Endothelial cell of umbilical vein (primary cell): ENCODE results near the gene WDR43. TPM values are rescaled to one million over a fixed set of nuclear protein-coding genes. Genes with fewer than 3 reads are reported as not detected.

Source experiments
- BruUV-seq: library from RNA; stranded (reverse); fragments of 400-500 nt; replicated peaks from 2 replicates; lab custom pipeline; 2021; lab: Mats Ljungman, UMichigan
- CTCF ChIA-PET: fragments of 300-600, 350-600 bp; sonication (Branson Sonifier 250); formaldehyde crosslinking; loops from one replicate; lab custom pipeline; 2021; ENCODE audit warnings: antibody characterized with exemption, inconsistent platforms; lab: Charles Lee
- POLR2A ChIA-PET: fragments of 300-600, 350-600 bp; sonication (Branson Sonifier 250); formaldehyde crosslinking; loops from one replicate; lab custom pipeline; 2021; ENCODE audit warnings: antibody characterized with exemption, inconsistent platforms; lab: Charles Lee
- DNase-seq: peaks from one replicate; pipeline ENCODE4 v3.0.0-alpha.2; 2011; ENCODE audit warnings: low read depth, low spot score
- FAIRE-seq: peaks from 2 replicates; lab custom pipeline; 2011; peaks lifted over from hg19 to GRCh38; lab: Jason Lieb, UNC
- H2AFZ ChIP-seq: 2 replicates; pipeline ENCODE4 v1.6.0; 2012; ENCODE audit warnings: low read depth, low read length, control low read depth, inconsistent platforms
- H3K27ac ChIP-seq: 2 replicates; pipeline ENCODE4 v1.5.1; 2011; ENCODE audit warnings: low read depth, mild to moderate bottlenecking, control low read depth, low read length, moderate library complexity; ENCODE audit not compliant: insufficient read depth
- H3K27me3 ChIP-seq, 2 experiments: 2 replicates each; pipeline versions ENCODE4 v1.6.0 to v1.6.1; 2011; ENCODE audit warnings: low read length in 2 of 2, mixed read lengths in 1 of 2; ENCODE audit not compliant: control insufficient read depth in 2 of 2, insufficient read depth in 2 of 2
- H3K36me3 ChIP-seq, 2 experiments: 2 replicates in 1 of 2; 3 replicates in 1 of 2; pipeline ENCODE4 v1.5.1; 2011; ENCODE audit warnings: low read length in 2 of 2, mild to moderate bottlenecking in 1 of 2, moderate library complexity in 1 of 2; ENCODE audit not compliant: control insufficient read depth in 2 of 2, insufficient read depth in 2 of 2; ENCODE audit errors: extremely low read depth in 1 of 2
- H3K4me1 ChIP-seq: 3 replicates; pipeline ENCODE4 v1.5.1; 2011; ENCODE audit warnings: mild to moderate bottlenecking, low read length; ENCODE audit not compliant: control insufficient read depth, insufficient read depth; ENCODE audit errors: extremely low read depth
- H3K4me2 ChIP-seq: 2 replicates; pipeline ENCODE4 v1.6.1; 2011; ENCODE audit warnings: low read length, control low read depth, mixed read lengths; ENCODE audit not compliant: insufficient read depth
- H3K4me3 ChIP-seq, 3 experiments: fragments of 200-600 bp in 1 of 3; sonication (generic), shearing (Covaris generic) in 1 of 3; replicated peaks in 1 of 3; 2 replicates each; pipeline ENCODE4 v1.5.1; 2011 to 2016; ENCODE audit warnings: control low read depth in 3 of 3, low read length in 3 of 3, mild to moderate bottlenecking in 2 of 3, inconsistent platforms in 1 of 3, low read depth in 1 of 3, moderate library complexity in 1 of 3; ENCODE audit not compliant: insufficient read depth in 1 of 3
- H3K79me2 ChIP-seq: 2 replicates; pipeline ENCODE4 v1.6.0; 2012; ENCODE audit warnings: low read length, inconsistent platforms; ENCODE audit not compliant: control insufficient read depth, insufficient read depth
- H3K9ac ChIP-seq: replicated peaks from 2 replicates; pipeline ENCODE3; 2011; ENCODE audit warnings: low read length, control low read depth; ENCODE audit not compliant: insufficient read depth; ENCODE audit errors: extremely low read depth
- H3K9me1 ChIP-seq: replicated peaks from 3 replicates; pipeline ENCODE4 v1.6.0; 2011; ENCODE audit warnings: mild to moderate bottlenecking, low read length; ENCODE audit not compliant: control insufficient read depth, insufficient read depth; ENCODE audit errors: extremely low read depth
- H3K9me3 ChIP-seq: replicated peaks from 2 replicates; pipeline ENCODE4 v1.5.1; 2012; ENCODE audit warnings: low read length, inconsistent platforms; ENCODE audit not compliant: control insufficient read depth, insufficient read depth
- H4K20me1 ChIP-seq: replicated peaks from 2 replicates; pipeline ENCODE3; 2011; ENCODE audit warnings: mild to moderate bottlenecking, low read length; ENCODE audit not compliant: control insufficient read depth, insufficient read depth; ENCODE audit errors: extremely low read depth
- EZH2 ChIP-seq: IDR thresholded peaks from 2 replicates; pipeline ENCODE4 v1.6.1; 2012; ENCODE audit warnings: borderline replicate concordance, low read depth, mild to moderate bottlenecking, moderate library complexity, low read length, inconsistent platforms; ENCODE audit not compliant: severe bottlenecking
- FOS ChIP-seq: IDR thresholded peaks from 2 replicates; pipeline ENCODE4 v1.6.1; 2011; ENCODE audit warnings: mild to moderate bottlenecking, low read length, moderate library complexity, borderline replicate concordance; ENCODE audit not compliant: insufficient read depth
- JUN ChIP-seq: IDR thresholded peaks from 2 replicates; pipeline ENCODE4 v1.6.1; 2011; ENCODE audit warnings: borderline replicate concordance, low read depth; ENCODE audit not compliant: insufficient read length, insufficient read depth
- MYC ChIP-seq: IDR thresholded peaks from one replicate; pipeline ENCODE4 v1.6.1; 2011; ENCODE audit warnings: mild to moderate bottlenecking, low read depth, low read length
- POLR2A ChIP-seq: IDR thresholded peaks from 2 replicates; pipeline ENCODE4 v1.6.1; 2012; ENCODE audit warnings: low read depth, mild to moderate bottlenecking, control low read depth, low read length
- POLR2AphosphoS5 ChIP-seq: IDR thresholded peaks from 2 replicates; pipeline ENCODE4 v1.6.1; 2012; ENCODE audit warnings: low read depth, mild to moderate bottlenecking, control low read depth, low read length, moderate library complexity; ENCODE audit not compliant: insufficient read depth
- dilution Hi-C: fragments of 300-500 bp; cut with MboI; formaldehyde crosslinking; loops from one replicate; pipeline ENCODE4 v1.15.0; 2019; ENCODE audit warnings: low sequenced_read_pairs; ENCODE audit not compliant: extremely low pct_ligation_motif_present
- intact Hi-C: fragments of 100-400 bp; cut with micrococcal nuclease; formaldehyde crosslinking; loops from one replicate; pipeline ENCODE4 v1.10.0; 2022
- polyA plus RNA-seq, 4 experiments: library from polyadenylated mRNA; depleted of rRNA in 3 of 4; stranded (reverse) in 3 of 4; unstranded in 1 of 4; fragments of >200 nt; gene quantifications; 2 replicates each; pipeline versions ENCODE4 v1.2.1 to v1.2.3, GENCODE V29; 2011 to 2012; ENCODE audit warnings: missing spikeins in 1 of 4
- total RNA-seq: library from RNA; stranded (reverse); gene quantifications from 2 replicates; pipeline ENCODE4 v1.2.3, GENCODE V29; 2021
- TF ChIP-seq, protein P1 (sequence below): IDR thresholded peaks from 2 replicates; pipeline ENCODE4 v1.6.1; 2011; ENCODE audit not compliant: insufficient read depth, insufficient read length

WDR43 gene
- total and polyA plus RNA-seq, 2 donors (not counting 3 experiments of a cell fraction or from before 2014, with no cell fraction given), result 23.7 to 60.6 TPM

DNA sequence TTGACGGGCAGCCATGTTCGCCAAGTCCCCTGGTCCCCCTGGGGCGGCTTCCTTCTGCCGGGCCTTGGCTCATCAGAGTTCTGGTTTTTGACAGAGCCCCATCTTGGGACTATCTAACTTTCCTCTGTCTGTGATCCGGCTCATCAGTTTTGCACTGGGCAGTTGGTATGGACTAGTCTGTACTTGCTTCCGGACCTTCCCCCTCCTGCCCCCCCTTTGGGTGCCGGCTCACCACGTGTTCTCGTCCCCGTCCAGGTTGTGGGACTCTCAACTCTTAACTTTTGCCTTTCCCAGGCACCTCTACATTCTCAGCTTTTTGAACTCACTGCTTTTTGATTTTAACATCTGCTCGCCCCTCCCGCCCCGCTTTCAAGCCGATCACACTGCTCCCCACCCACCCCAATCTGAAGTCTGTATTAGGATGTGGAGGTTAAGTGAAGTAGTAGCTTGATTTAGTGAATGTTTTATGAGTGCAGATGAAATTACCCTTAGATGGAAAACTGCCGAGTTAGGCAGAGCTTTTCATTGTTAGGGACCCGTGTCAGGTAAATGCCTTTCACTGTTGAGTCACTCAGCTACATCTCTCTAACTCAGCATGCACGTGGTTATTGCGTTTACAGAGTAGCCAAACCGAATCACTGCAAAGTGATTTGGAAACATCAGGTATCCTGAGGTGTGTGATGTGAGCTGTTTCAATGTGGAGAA lies 874 bp downstream of the WDR43 start:
- intact Hi-C loops, result loop anchor here (2.0 kb wide), 1 partner anchor 75 kb away; no protein-coding TSS in a partner anchor
- no peak for TF ChIP-seq POLR2AphosphoS5
- peak; percentile 86 for TF ChIP-seq MYC
- no peak for TF ChIP-seq POLR2A
- no peak for TF ChIP-seq JUN
- no peak for TF ChIP-seq EZH2
- TF ChIP-seq, protein P1, sequence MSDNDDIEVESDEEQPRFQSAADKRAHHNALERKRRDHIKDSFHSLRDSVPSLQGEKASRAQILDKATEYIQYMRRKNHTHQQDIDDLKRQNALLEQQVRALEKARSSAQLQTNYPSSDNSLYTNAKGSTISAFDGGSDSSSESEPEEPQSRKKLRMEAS, result peak; percentile 16
- peak; percentile 15 for TF ChIP-seq FOS

More for the DNA sequence above, 874 bp downstream of the WDR43 start:
- H3K36me3 ChIP-seq, result no peaks in the 10 kb centered on the region
- H3K79me2 ChIP-seq, result peaks cover 59% of the 10 kb centered on the region
- H2AFZ ChIP-seq, result peak overlapping the region; percentile 19
- H4K20me1 ChIP-seq, result peaks cover 22% of the 10 kb centered on the region
- H3K27ac ChIP-seq, result peak overlapping the region; percentile 84
- BruUV-seq, result TSS peak; percentile 30
- no peaks in the 10 kb centered on the region for H3K27me3 ChIP-seq
- ChIA-PET POLR2A (interaction anchor here (2.2 kb wide), 1 partner anchor 25 kb away, joined by 6 read pairs; the partner anchor contains the start of gene TRMT61B), CTCF (interaction anchor here (0.5 to 1.6 kb wide), 4 partner anchors 15 to 328 kb away, joined by 3 to 6 read pairs (median 4); no protein-coding TSS in a partner anchor)
- DNase-seq, result peak; percentile 31
- no peaks in the 10 kb centered on the region for H3K9me3 ChIP-seq
- peak overlapping the region; percentile 93 to 98 (median 94) for H3K4me3 ChIP-seq
- peak overlapping the region; percentile 98 for H3K4me2 ChIP-seq
- peak overlapping the region; percentile 90 for H3K9ac ChIP-seq
- no peaks in the 10 kb centered on the region for H3K9me1 ChIP-seq
- H3K4me1 ChIP-seq, result peaks cover 26% of the 10 kb centered on the region
- peak; percentile 71 for FAIRE-seq
- dilution Hi-C loops, result no loop called here
